GM23338 (cell line): ENCODE results near the gene DLG5. TPM values are rescaled to one million over a fixed set of nuclear protein-coding genes. Genes with fewer than 3 reads are reported as not detected.

ENCODE experiments used
- ATAC-seq: fragments of 200-7000 bp; cut with Tn5 transposase; 3 replicates; pipeline ENCODE4 v1.9.1; 2020
- DNase-seq: peaks from one replicate; pipeline ENCODE4 v3.0.0-alpha.2; 2015; ENCODE audit warnings: low spot score
- H2AFZ ChIP-seq: fragments of 200-600 bp; sonication (generic); 2 replicates; pipeline ENCODE4 v1.8.0; 2016; ENCODE audit warnings: antibody characterized with exemption, mild to moderate bottlenecking, moderate library complexity
- H3F3A ChIP-seq: fragments of 200-600 bp; sonication (generic); replicated peaks from 2 replicates; pipeline ENCODE4 v1.8.0; 2017; ENCODE audit warnings: antibody characterized with exemption, mixed run types, low read depth
- H3K27ac ChIP-seq: fragments of 200-600 bp; sonication (generic); 2 replicates; pipeline ENCODE4 v1.6.1; 2016; ENCODE audit warnings: low read depth
- H3K27me3 ChIP-seq: fragments of 200-600 bp; sonication (generic); 2 replicates; pipeline ENCODE4 v1.8.0; 2016; ENCODE audit warnings: mild to moderate bottlenecking, mixed run types, moderate library complexity; ENCODE audit not compliant: insufficient read depth
- H3K36me3 ChIP-seq: fragments of 200-600 bp; sonication (generic); 2 replicates; pipeline ENCODE4 v1.8.0; 2016; ENCODE audit warnings: mild to moderate bottlenecking; ENCODE audit not compliant: insufficient read depth
- H3K4me1 ChIP-seq: fragments of 200-600 bp; sonication (generic); 2 replicates; pipeline ENCODE4 v1.8.0; 2016; ENCODE audit warnings: mild to moderate bottlenecking, moderate library complexity; ENCODE audit not compliant: insufficient read depth
- H3K4me2 ChIP-seq: fragments of 200-600 bp; sonication (generic); 2 replicates; pipeline ENCODE4 v1.7.1; 2017; ENCODE audit warnings: mixed run types
- H3K4me3 ChIP-seq: fragments of 200-600 bp; sonication (generic); 2 replicates; pipeline ENCODE4 v1.6.1; 2016; ENCODE audit warnings: mixed run types
- H3K79me2 ChIP-seq: fragments of 200-600 bp; sonication (generic); replicated peaks from 2 replicates; pipeline ENCODE4 v1.8.0; 2017; ENCODE audit warnings: mild to moderate bottlenecking; ENCODE audit not compliant: insufficient read depth
- H3K9me2 ChIP-seq: fragments of 200-600 bp; sonication (generic); 2 replicates; pipeline ENCODE4 v1.8.0; 2017; ENCODE audit not compliant: insufficient read depth
- H4K20me1 ChIP-seq: fragments of 200-600 bp; sonication (generic); replicated peaks from 2 replicates; pipeline ENCODE4 v1.8.0; 2017; ENCODE audit warnings: mild to moderate bottlenecking; ENCODE audit not compliant: insufficient read depth
- H3K27ac Mint-ChIP-seq: 2 replicates; pipeline ENCODE4 v1.8.0; 2020; ENCODE audit warnings: inconsistent platforms, mild to moderate bottlenecking, moderate library complexity, mixed read lengths
- H3K27me3 Mint-ChIP-seq: 3 replicates; pipeline ENCODE4 v1.8.0; 2022; ENCODE audit warnings: low read depth, mild to moderate bottlenecking, moderate library complexity, mixed read lengths, inconsistent platforms; ENCODE audit not compliant: insufficient read depth, poor library complexity
- H3K36me3 Mint-ChIP-seq: 3 replicates; pipeline ENCODE4 v1.8.0; 2021; ENCODE audit warnings: low read depth, mild to moderate bottlenecking, inconsistent platforms, moderate library complexity, mixed read lengths
- H3K4me1 Mint-ChIP-seq: 3 replicates; pipeline ENCODE4 v1.8.0; 2020; ENCODE audit warnings: mild to moderate bottlenecking, inconsistent platforms, mixed read lengths
- H3K4me3 Mint-ChIP-seq: 3 replicates; pipeline ENCODE4 v1.8.0; 2021; ENCODE audit warnings: moderate library complexity, mild to moderate bottlenecking, inconsistent platforms, mixed read lengths
- H3K9me3 Mint-ChIP-seq: 3 replicates; pipeline ENCODE4 v1.8.0; 2020; ENCODE audit warnings: moderate library complexity, mild to moderate bottlenecking, inconsistent platforms, mixed read lengths
- EZH2 ChIP-seq: fragments of 200-600 bp; sonication (generic); IDR thresholded peaks from one replicate; pipeline ENCODE4 v1.8.0; 2017; ENCODE audit warnings: antibody characterized with exemption, mild to moderate bottlenecking, low read depth; ENCODE audit not compliant: unreplicated experiment
- NANOG ChIP-seq: IDR thresholded peaks from 2 replicates; pipeline ENCODE4 v1.6.1; 2016; ENCODE audit warnings: antibody characterized with exemption, borderline replicate concordance
- STAT1 ChIP-seq: IDR thresholded peaks from one replicate; pipeline ENCODE4 v1.6.1; 2016; ENCODE audit warnings: antibody characterized with exemption; ENCODE audit not compliant: unreplicated experiment
- ZNF114 ChIP-seq: fragments of 250-450 bp; sonication (Bioruptor Pico); IDR thresholded peaks from 2 replicates; pipeline ENCODE4 v1.5.0; 2020; ENCODE audit warnings: mild to moderate bottlenecking, moderate library complexity
- polyA plus RNA-seq: library from polyadenylated mRNA; unstranded; fragments of >200 nt; fragmentation: Nextera tagmentation; extraction: Ambion mirVana; gene quantifications from 2 replicates; pipeline ENCODE4 v1.2.1, GENCODE V29; 2016
- total RNA-seq: library from RNA; depleted of rRNA; stranded (reverse); fragments of >200 nt; shearing (Covaris generic); gene quantifications from 2 replicates; pipeline ENCODE4 v1.2.3, GENCODE V29; 2014
- TF ChIP-seq, protein P1 (sequence below): fragments of 250-450 bp; sonication (Bioruptor Pico); IDR thresholded peaks from 2 replicates; pipeline ENCODE4 v1.5.0; 2020; ENCODE audit warnings: mild to moderate bottlenecking, moderate library complexity
- TF ChIP-seq, protein P2 (sequence below): IDR thresholded peaks from one replicate; pipeline ENCODE4 v1.6.1; 2018; ENCODE audit warnings: antibody characterized with exemption; ENCODE audit not compliant: unreplicated experiment

DLG5 gene
- total and polyA plus RNA-seq, 2 experiments from 2014 or later = 7.4 to 66.6 TPM

DNA sequence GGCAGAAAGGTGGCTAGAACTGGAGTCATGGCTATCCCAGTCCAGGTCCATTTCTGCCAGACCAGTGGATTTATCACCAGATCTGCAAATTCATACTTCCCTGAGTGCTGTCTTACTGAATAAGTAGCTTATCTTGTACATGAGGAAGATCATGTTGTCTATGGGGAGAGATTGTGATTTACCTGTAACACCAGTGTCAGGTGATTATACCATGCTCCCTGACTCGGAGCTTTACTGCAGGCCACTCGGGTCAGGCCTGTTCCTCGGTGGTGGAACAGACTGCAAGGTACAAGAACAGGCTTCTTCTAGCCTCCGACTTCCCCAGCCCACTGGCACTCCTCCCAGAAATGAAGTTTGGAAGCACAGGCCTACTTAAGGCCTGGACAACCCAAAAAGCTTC lies 42.6 kb upstream of the DLG5 start (continued):
- TF ChIP-seq, protein P1, sequence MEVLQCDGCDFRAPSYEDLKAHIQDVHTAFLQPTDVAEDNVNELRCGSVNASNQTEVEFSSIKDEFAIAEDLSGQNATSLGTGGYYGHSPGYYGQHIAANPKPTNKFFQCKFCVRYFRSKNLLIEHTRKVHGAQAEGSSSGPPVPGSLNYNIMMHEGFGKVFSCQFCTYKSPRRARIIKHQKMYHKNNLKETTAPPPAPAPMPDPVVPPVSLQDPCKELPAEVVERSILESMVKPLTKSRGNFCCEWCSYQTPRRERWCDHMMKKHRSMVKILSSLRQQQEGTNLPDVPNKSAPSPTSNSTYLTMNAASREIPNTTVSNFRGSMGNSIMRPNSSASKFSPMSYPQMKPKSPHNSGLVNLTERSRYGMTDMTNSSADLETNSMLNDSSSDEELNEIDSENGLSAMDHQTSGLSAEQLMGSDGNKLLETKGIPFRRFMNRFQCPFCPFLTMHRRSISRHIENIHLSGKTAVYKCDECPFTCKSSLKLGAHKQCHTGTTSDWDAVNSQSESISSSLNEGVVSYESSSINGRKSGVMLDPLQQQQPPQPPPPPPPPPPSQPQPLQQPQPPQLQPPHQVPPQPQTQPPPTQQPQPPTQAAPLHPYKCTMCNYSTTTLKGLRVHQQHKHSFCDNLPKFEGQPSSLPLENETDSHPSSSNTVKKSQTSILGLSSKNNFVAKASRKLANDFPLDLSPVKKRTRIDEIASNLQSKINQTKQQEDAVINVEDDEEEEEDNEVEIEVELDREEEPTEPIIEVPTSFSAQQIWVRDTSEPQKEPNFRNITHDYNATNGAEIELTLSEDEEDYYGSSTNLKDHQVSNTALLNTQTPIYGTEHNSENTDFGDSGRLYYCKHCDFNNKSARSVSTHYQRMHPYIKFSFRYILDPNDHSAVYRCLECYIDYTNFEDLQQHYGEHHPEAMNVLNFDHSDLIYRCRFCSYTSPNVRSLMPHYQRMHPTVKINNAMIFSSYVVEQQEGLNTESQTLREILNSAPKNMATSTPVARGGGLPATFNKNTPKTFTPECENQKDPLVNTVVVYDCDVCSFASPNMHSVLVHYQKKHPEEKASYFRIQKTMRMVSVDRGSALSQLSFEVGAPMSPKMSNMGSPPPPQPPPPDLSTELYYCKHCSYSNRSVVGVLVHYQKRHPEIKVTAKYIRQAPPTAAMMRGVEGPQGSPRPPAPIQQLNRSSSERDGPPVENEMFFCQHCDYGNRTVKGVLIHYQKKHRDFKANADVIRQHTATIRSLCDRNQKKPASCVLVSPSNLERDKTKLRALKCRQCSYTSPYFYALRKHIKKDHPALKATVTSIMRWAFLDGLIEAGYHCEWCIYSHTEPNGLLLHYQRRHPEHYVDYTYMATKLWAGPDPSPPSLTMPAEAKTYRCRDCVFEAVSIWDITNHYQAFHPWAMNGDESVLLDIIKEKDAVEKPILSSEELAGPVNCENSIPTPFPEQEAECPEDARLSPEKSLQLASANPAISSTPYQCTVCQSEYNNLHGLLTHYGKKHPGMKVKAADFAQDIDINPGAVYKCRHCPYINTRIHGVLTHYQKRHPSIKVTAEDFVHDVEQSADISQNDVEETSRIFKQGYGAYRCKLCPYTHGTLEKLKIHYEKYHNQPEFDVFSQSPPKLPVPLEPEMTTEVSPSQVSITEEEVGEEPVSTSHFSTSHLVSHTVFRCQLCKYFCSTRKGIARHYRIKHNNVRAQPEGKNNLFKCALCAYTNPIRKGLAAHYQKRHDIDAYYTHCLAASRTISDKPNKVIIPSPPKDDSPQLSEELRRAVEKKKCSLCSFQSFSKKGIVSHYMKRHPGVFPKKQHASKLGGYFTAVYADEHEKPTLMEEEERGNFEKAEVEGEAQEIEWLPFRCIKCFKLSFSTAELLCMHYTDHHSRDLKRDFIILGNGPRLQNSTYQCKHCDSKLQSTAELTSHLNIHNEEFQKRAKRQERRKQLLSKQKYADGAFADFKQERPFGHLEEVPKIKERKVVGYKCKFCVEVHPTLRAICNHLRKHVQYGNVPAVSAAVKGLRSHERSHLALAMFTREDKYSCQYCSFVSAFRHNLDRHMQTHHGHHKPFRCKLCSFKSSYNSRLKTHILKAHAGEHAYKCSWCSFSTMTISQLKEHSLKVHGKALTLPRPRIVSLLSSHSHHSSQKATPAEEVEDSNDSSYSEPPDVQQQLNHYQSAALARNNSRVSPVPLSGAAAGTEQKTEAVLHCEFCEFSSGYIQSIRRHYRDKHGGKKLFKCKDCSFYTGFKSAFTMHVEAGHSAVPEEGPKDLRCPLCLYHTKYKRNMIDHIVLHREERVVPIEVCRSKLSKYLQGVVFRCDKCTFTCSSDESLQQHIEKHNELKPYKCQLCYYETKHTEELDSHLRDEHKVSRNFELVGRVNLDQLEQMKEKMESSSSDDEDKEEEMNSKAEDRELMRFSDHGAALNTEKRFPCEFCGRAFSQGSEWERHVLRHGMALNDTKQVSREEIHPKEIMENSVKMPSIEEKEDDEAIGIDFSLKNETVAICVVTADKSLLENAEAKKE = no peak
- TF ChIP-seq EZH2 = no peak
- no peak for TF ChIP-seq ZNF114 (CRISPR knock-in tag)
- TF ChIP-seq, protein P2, sequence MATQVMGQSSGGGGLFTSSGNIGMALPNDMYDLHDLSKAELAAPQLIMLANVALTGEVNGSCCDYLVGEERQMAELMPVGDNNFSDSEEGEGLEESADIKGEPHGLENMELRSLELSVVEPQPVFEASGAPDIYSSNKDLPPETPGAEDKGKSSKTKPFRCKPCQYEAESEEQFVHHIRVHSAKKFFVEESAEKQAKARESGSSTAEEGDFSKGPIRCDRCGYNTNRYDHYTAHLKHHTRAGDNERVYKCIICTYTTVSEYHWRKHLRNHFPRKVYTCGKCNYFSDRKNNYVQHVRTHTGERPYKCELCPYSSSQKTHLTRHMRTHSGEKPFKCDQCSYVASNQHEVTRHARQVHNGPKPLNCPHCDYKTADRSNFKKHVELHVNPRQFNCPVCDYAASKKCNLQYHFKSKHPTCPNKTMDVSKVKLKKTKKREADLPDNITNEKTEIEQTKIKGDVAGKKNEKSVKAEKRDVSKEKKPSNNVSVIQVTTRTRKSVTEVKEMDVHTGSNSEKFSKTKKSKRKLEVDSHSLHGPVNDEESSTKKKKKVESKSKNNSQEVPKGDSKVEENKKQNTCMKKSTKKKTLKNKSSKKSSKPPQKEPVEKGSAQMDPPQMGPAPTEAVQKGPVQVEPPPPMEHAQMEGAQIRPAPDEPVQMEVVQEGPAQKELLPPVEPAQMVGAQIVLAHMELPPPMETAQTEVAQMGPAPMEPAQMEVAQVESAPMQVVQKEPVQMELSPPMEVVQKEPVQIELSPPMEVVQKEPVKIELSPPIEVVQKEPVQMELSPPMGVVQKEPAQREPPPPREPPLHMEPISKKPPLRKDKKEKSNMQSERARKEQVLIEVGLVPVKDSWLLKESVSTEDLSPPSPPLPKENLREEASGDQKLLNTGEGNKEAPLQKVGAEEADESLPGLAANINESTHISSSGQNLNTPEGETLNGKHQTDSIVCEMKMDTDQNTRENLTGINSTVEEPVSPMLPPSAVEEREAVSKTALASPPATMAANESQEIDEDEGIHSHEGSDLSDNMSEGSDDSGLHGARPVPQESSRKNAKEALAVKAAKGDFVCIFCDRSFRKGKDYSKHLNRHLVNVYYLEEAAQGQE = no peak
- TF ChIP-seq STAT1 = no peak
- no peak for TF ChIP-seq NANOG

DNA sequence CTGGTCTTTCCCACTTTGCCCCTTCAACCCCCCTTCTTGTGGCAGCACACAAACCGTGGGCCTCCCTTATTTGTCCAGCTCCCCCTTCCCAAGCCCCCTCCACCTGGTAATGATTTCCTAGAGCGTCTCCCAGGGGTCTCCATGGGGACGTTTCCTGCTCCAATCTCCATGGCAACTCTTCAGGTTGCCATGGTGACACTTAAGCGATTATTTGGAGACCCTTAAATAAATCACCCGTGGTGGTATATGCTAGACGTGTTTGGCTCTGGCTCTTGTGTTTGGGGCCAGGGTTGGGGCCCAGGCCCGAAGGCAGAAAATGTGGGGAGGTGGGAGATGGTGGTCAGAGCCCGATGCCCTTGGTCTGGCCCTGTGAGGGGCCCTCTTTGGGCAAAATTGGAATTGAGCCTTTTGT lies 41.1 kb upstream of the DLG5 start:
- Histone ChIP-seq H3K9me2 (no peaks in the 10 kb centered on the region), H3K4me1 (no peaks in the 10 kb centered on the region; the same call in 1 of the 2 replicates), H2AFZ (no peak overlapping the region), H3K27ac (no peak overlapping the region), H3K27me3 (no peaks in the 10 kb centered on the region), H3K4me2 (no peak overlapping the region), H3F3A (no peaks in the 10 kb centered on the region), H3K79me2 (no peaks in the 10 kb centered on the region), H3K4me3 (no peak overlapping the region), H3K36me3 (no peaks in the 10 kb centered on the region; the same call in 1 of the 2 replicates), H4K20me1 (no peaks in the 10 kb centered on the region)
- peaks cover 7% of the 10 kb centered on the region for H3K4me1 Mint-ChIP-seq
- H3K36me3 Mint-ChIP-seq = peaks cover 20% of the 10 kb centered on the region
- H3K4me3 Mint-ChIP-seq = no peak overlapping the region
- DNase-seq (no peak), ATAC-seq (no peak)
- H3K27ac Mint-ChIP-seq = peak overlapping the region; percentile 9; the same call in 1 of the 2 replicates
- peaks cover 24% of the 10 kb centered on the region for H3K9me3 Mint-ChIP-seq
- TF ChIP-seq, protein P2 = no peak
- peaks cover 6% of the 10 kb centered on the region for H3K27me3 Mint-ChIP-seq
